GM19463 (cell line): Measurements from ENCODE around the gene SMS.
"Not testable (repeated sequence)": the region's sequence is repeated elsewhere in the genome, so short reads cannot be mapped to it uniquely, and the experiment has no call there.

Experiments
- ATAC-seq: cut with Tn5 transposase; IDR thresholded peaks from one replicate; pipeline ENCODE4 v1.9.1; 2021; ENCODE audit warnings: mild to moderate bottlenecking, moderate library complexity; ENCODE audit not compliant: unreplicated experiment

Gene SMS

GRCh38 chrX:21950557-21950956 is 10.0 kb downstream of the SMS start:
- not testable (repeated sequence) for ATAC-seq

DNA sequence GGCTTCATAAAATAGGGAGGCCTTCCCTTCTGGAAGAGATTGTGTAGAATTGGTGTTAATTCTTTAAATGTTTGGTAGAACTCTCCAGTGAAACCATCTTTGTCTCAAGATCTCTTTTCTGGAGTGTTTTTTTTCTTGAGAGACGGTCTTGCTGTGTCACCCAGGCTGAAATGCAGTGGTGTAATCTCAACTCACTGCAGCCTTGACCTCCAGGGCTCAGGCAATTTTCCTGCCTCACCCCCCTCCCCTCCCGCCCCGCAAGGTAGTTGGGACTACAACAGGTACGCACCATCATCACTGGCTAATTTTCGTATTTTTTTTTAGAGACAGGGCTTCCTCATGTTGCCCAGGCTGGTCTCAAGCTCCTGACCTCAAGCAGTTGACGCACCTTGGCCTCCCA is 12.1 kb downstream of the SMS start:
- ATAC-seq: no peak

DNA sequence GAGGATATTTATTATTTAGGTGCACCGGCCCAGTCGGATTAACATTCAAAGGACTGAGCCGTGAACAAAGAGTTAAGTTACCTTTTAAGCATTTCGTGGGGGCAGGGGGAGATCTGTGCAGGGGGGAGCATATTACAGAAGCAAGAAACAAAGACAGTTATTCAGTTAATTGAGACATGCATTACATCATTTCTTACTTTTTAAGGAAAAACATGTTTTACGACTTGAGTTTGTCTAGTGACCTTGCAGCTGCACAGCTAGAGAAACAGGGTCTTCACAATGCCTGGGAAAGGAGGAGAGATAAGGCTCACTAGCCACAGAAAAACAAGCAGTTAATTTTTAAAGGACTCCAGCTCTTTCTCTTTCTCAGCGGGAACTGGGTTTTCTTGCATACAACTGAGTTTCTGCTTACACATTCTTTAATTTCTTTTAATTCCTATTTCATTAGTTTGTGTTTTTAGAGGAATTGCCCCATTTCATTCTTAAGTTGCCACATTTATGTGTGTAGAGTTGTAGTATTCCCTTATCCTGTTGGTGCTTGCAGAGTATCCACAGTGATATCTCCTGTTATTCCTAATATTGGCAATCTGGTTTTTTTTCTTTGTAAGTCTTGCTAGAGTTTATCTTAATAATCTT is 12.8 kb downstream of the SMS start:
- not testable (repeated sequence) for ATAC-seq

DNA sequence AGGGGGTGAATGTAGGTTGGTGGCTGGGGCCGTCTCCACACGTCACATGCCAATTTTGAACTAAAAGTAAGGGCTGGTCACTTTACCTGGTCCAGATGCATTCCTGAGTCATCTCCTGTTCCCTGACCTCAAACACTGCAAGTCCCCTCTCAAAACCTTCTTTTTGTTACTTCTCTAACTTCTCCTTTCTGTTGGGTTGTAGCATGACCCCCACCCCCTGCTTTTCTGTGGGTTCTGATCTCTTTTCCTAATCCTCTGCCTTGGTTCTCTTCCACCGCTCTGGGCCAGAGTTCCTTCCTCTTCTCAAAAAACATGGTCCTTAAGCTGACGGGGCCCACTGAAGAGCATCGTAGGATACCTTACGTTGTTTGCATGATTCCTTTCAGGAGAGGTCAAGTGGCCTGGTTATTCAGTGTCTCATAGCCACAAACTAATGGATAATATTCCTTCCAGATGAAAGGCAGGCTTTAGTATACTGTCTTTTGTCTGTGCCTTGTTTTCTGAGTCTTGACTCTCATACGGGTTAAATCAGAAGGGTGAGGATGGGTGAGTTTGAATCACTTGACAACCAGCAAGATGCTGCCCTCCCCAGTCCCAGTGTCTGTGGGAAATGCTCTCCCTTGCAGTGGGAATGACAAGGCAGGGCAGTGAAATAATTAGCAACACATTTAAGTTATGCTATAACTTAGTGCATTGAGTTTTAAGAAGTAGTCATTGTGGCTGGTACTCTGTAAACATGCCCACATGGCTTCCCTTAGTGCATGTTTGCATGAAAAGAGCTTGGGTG is 15.1 kb downstream of the SMS start:
- ATAC-seq: no peak

GRCh38 chrX:21956783-21957182 is 16.3 kb downstream of the SMS start:
- no peak for ATAC-seq

- no peak for ATAC-seq
These were observed 17.7 kb downstream of the SMS start for GRCh38 chrX:21958187-21958586.

DNA sequence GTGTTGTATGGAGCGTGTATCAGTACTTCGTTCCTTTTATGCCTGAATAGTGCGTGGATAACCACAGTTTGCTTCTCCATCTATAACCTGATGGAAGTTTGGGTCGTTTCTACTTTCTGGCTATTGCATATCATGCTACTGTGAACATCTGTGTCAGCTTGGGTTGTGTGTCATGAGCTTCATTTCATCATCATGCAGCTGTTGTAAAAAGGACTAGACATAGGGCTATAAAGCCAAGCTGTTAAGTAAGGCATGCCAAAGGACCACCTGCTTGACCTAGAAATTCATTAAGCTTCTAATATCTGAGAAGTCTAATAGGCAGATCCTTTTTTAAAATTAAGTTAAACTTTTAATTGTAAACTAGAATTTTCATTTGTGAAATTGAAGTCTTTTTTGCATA is 18.4 kb downstream of the SMS start:
- no peak for ATAC-seq

DNA sequence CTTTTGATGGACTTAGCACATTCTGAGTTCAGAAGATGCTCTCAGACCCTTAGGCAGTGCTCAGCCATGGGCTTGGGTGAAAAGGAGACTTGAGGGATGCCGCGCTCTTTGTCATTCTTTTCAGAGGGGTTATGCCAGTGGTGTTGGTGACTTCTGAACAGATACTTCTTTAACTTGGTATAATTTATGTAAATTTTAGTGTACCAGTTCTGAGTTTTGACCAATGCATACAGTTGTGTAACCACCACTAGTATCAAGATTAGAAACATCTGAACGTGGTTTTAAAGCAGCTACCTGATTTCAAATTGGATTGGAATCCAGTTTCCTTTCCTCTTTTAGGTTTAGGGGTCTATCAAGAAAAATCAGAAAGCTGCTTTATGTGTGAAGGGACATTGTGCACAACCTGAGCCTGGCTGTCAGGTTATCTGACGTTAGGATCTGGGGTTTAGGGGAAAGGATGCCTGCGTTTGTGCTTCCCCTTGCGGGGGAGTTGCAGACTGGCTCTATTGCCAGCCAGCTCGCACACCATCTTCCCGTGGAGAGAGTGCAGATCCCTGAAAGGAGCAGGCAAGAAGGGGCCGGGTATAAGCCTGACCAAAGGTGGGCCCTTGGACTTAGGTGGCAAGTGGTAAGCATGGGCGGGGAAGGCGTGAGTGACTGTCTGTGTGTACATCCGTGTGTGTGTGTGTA is 19.0 kb downstream of the SMS start:
- ATAC-seq: no peak

DNA sequence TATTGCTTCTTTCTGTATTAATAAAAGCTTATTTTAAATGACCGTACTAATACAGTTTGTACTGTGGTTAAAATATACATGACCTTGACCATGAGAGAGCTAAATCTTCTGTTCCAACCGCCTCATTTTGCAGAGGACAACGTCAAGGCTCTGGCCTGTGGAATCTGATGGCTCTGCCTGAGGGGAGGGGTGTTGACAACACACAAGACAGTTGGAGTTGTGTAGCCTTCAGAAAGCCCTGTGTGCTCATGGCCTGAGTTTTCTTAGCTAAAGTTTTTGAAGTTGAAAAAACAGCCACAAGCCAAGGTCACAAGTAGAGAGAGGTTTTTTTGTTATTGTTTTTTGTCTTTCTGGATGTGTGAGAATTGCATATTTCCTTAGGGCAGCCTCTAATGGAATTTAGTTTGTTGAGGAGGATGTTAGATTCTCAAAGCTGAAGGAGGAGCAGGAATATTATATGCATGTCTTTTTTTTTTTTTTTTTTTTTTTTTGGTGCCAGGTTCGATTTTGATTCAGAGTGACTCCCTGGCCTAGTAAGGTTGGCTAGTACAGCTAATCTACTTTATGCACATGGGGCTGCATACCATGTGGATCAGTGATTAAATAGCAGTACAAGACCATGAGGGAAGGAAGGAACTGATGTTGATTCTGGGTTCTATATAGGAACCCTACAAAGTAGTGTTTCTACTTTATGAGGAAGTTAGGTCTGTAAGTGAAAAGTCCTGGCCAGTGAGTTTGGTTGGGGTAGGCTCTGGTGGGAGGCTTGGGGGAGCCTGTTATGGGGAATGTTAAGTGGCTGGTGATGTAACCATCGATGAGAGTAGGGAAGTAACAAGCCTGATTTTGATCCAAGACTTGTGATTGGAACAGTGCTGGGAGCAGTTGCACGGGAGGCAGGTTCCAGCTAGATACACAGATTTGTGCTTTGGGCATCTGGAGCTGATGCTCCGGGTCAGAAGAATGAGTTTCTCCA is 20.3 kb downstream of the SMS start:
- ATAC-seq: no peak

- no peak for ATAC-seq
These were observed 21.9 kb downstream of the SMS start for GRCh38 chrX:21962361-21962760.

DNA sequence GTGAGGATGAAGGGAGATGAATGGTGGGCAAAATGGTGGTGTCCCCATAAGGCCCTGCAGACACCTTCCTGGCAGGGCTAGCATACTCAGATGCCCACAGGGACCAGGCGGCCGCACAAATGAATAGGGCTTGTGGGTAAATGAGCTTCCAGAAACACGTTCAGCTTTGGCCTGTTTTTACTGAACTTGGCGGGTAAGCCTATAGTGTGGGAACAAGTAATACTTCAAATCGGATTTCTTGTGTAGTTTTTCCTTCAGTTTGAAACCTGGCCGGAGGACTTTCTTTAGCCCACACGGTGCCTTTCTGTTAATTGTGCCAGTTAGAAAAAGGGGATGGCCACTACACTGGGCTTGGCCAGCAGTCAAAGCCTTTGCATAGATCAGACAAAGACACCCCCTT is 22.8 kb downstream of the SMS start:
- no peak for ATAC-seq

- ATAC-seq: no peak
These were observed 23.4 kb downstream of the SMS start for GRCh38 chrX:21963731-21964405.

- no peak for ATAC-seq
These were observed 26.4 kb downstream of the SMS start for GRCh38 chrX:21966866-21967265.

DNA sequence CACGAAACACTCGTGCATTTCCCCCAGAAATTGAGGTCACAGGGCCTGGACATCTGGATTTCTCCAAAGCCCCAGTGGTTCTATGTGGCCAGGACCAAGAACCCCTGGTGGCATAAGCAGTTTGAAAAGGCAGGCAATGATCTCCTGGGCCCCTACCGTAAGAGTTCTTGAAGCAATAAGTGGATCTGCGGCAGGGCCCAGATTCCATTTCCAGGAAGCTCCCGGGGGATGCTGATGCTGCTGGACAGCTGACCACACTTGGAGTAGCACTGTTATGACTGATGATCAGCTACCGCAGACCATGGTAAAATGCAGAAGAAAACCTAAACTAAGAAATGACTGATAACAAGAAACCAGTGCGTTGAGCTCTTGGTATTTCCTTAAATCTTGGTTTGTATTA is 27.8 kb downstream of the SMS start:
- ATAC-seq: no peak

DNA sequence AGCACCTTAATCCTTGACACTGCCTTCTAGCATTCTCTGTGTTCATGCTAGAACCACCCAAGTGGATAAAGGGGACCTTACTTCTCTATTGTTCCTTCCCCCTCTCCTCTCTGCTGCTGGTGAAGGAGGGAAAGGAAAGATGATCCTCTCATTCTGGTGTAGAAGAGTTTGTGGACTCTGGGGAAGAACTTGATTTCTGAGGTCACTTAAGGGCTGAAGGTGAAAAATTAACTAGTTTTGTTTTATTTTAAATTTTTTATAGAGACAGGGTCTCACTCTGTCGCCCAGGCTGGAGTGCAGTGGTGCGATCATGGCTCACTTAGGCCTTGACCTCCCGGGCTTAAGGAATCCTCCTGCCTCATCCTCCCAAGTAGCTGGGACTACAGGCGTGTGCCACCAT is 29.8 kb downstream of the SMS start:
- no peak for ATAC-seq

DNA sequence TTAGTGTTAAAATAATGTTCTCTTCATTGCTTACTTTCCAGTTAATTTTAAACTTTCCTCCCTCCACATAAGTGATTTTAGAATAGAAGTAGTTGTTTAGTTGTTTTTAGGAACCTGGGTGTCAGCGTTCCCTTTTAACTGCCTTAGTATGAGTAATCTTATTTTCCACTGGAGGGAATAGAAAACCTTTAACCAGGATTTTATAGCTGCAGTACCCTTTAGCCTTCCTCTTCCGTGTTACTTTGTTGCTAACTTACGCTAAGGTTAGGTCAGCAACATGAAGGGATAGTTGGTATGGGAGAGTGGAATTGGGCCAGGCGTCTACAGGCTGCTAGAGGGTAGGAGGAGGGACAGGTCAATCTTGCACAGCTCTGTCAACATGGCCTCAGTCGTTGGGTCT is 31.5 kb downstream of the SMS start:
- ATAC-seq: no peak

DNA sequence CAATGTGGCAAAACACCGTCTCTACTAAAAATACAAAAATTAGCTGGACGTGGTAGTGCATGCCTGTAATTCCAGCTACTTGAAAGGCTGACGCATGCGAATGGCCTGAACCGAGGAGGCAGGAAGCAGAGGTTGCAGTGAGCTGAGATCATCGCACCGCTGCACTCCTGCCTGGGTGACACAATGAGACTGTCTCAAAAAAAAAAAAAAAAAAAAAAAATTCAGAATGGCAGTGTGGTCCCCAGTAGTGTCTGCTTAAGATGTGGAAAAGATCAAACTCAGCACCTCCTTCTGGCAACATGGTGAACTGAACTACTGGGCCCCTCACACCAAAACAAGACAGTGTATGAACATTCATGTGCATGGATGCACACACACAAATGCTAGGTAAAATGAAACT is 32.2 kb downstream of the SMS start:
- ATAC-seq: no peak

DNA sequence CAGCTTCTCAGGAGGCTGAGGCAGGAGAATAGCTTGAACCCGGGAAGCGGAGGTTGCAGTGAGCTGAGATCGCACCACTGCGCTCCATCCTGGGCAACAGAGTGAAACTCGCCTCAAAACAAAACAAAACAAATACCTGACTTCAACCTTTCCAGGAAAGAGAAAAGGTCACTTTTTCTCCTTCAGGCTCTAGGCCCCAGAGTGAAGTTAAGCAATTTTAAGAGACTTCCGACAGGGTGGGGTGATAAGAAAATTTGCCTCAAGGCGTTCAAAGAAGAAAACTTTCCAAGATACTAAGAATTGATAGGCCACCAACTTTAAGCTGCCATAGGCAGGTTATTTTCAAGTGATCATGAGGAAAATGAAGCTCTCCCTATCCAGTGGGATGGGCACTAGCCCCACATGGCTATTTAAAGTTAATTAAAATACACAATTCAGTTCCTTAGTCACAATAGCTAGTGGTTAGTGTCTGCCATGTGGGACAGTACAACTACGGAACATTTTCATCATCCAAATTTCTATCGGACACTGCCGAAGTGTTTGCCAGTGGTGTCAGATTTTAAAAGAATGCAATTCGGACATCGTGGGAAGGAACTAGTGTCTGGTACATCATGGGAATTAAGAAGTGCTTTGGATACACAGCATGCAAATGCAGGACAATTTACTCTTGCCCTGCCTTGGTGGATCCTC is 33.0 kb downstream of the SMS start:
- no peak for ATAC-seq

DNA sequence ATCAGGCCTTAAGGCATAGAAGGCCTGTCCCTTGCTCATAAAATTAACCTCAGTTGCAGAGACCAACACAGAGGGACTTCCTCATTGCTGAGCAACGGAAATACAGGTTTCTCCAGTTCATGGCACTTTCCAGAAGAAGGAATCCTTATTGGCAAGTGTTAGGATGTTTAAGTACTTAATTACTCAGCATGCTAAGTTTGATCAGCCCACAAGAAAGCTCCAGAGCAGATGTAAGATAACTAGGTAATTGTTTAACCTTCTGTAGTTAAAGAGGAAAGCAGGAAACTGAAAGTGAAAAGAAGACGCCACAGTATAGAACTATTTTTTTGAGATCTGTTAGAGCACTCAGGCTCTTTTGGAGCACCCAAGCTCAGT is 33.5 kb downstream of the SMS start:
- ATAC-seq: peak; percentile 79

- no peak for ATAC-seq
These were observed 34.7 kb downstream of the SMS start for GRCh38 chrX:21975242-21975641.
